Measurements from ENCODE around the gene NFS1.
"Not testable (repeated sequence)": the region's sequence is repeated elsewhere in the genome, so short reads cannot be mapped to it uniquely, and the experiment has no call there.

The NFS1 gene

GRCh38 chr20:35714127-35714526, 15.0 kb upstream of the NFS1 start:
- peaks cover 80% of the 10 kb centered on the region for H3K36me3 ChIP-seq (ENCODE audit: low read length)
- H3K79me2 ChIP-seq (ENCODE audit: insufficient read depth, low read length), result peaks cover 75% of the 10 kb centered on the region
- no peak overlapping the region for H3K27ac ChIP-seq (ENCODE audit: low read depth, low read length)
- no peak overlapping the region for H3K4me3 ChIP-seq (ENCODE audit: insufficient read depth, low read length, poor library complexity, severe bottlenecking)
- no peak overlapping the region for H3K4me2 ChIP-seq (ENCODE audit: low read depth, low read length, poor library complexity, severe bottlenecking)
- H3K9me2 ChIP-seq (replicated peaks; ENCODE audit: insufficient read depth, low read length), result no peaks in the 10 kb centered on the region
- H2AFZ ChIP-seq (ENCODE audit: low read depth, low read length, severe bottlenecking), result no peak overlapping the region
- no peaks in the 10 kb centered on the region for H3K27me3 ChIP-seq (ENCODE audit: low read length)
- peaks cover 61% of the 10 kb centered on the region for H4K20me1 ChIP-seq (ENCODE audit: low read depth, low read length)
- H3K9me3 ChIP-seq (ENCODE audit: insufficient read depth, low read length), result no peaks in the 10 kb centered on the region
- H3F3A ChIP-seq (ENCODE audit: insufficient read depth), result peaks cover 56% of the 10 kb centered on the region
- TF ChIP-seq CTCF (IDR thresholded peaks at IDR 0.05; ENCODE audit: insufficient read depth, low read length, poor library complexity, severe bottlenecking) (no peak), EZH2phosphoT487 (conservative IDR thresholded peaks at IDR 0.05; ENCODE audit: low read length) (no peak)
- no peak overlapping the region for H3K9ac ChIP-seq (ENCODE audit: low read length)

- not testable (repeated sequence) for H3K9me3 ChIP-seq (ENCODE audit: insufficient read depth, low read length); H3K27me3 ChIP-seq (ENCODE audit: low read length); H3K4me3 ChIP-seq (ENCODE audit: insufficient read depth, low read length, poor library complexity, severe bottlenecking); H3K9ac ChIP-seq (ENCODE audit: low read length); H3K27ac ChIP-seq (ENCODE audit: low read depth, low read length); H3K4me2 ChIP-seq (ENCODE audit: low read depth, low read length, poor library complexity, severe bottlenecking); H3K9me2 ChIP-seq (replicated peaks; ENCODE audit: insufficient read depth, low read length); H2AFZ ChIP-seq (ENCODE audit: low read depth, low read length, severe bottlenecking)
- H3K36me3 ChIP-seq (ENCODE audit: low read length), result peaks cover 85% of the 10 kb centered on the region
- peaks cover 66% of the 10 kb centered on the region for H3F3A ChIP-seq (ENCODE audit: insufficient read depth)
- peaks cover 67% of the 10 kb centered on the region for H4K20me1 ChIP-seq (ENCODE audit: low read depth, low read length)
- peaks cover 73% of the 10 kb centered on the region for H3K79me2 ChIP-seq (ENCODE audit: insufficient read depth, low read length)
These were observed 14.0 kb upstream of the NFS1 start for GRCh38 chr20:35713120-35713519.

- H3K27me3 ChIP-seq (ENCODE audit: low read length), result no peaks in the 10 kb centered on the region
- peaks cover 74% of the 10 kb centered on the region for H3F3A ChIP-seq (ENCODE audit: insufficient read depth)
- peaks cover 89% of the 10 kb centered on the region for H3K36me3 ChIP-seq (ENCODE audit: low read length)
- peaks cover 70% of the 10 kb centered on the region for H4K20me1 ChIP-seq (ENCODE audit: low read depth, low read length)
- H2AFZ ChIP-seq (ENCODE audit: low read depth, low read length, severe bottlenecking), result no peak overlapping the region
- H3K9me3 ChIP-seq (ENCODE audit: insufficient read depth, low read length), result no peaks in the 10 kb centered on the region
- TF ChIP-seq EZH2phosphoT487 (conservative IDR thresholded peaks at IDR 0.05; ENCODE audit: low read length) (no peak), CTCF (IDR thresholded peaks at IDR 0.05; ENCODE audit: insufficient read depth, low read length, poor library complexity, severe bottlenecking) (no peak)
- no peak overlapping the region for H3K4me3 ChIP-seq (ENCODE audit: insufficient read depth, low read length, poor library complexity, severe bottlenecking)
- no peak overlapping the region for H3K9ac ChIP-seq (ENCODE audit: low read length)
- H3K79me2 ChIP-seq (ENCODE audit: insufficient read depth, low read length), result peaks cover 62% of the 10 kb centered on the region
- H3K27ac ChIP-seq (ENCODE audit: low read depth, low read length), result no peak overlapping the region
- H3K4me2 ChIP-seq (ENCODE audit: low read depth, low read length, poor library complexity, severe bottlenecking), result no peak overlapping the region
- H3K9me2 ChIP-seq (replicated peaks; ENCODE audit: insufficient read depth, low read length), result no peaks in the 10 kb centered on the region
These were observed 12.5 kb upstream of the NFS1 start for GRCh38 chr20:35711588-35712209.

- H3K9me3 ChIP-seq (ENCODE audit: insufficient read depth, low read length), result no peaks in the 10 kb centered on the region
- no peak overlapping the region for H3K9ac ChIP-seq (ENCODE audit: low read length)
- H3K27me3 ChIP-seq (ENCODE audit: low read length), result no peaks in the 10 kb centered on the region
- H3K79me2 ChIP-seq (ENCODE audit: insufficient read depth, low read length), result peaks cover 55% of the 10 kb centered on the region
- no peak overlapping the region for H3K4me2 ChIP-seq (ENCODE audit: low read depth, low read length, poor library complexity, severe bottlenecking)
- H2AFZ ChIP-seq (ENCODE audit: low read depth, low read length, severe bottlenecking), result no peak overlapping the region
- H3K4me3 ChIP-seq (ENCODE audit: insufficient read depth, low read length, poor library complexity, severe bottlenecking), result no peak overlapping the region
- peaks cover 81% of the 10 kb centered on the region for H3F3A ChIP-seq (ENCODE audit: insufficient read depth)
- TF ChIP-seq EZH2phosphoT487 (conservative IDR thresholded peaks at IDR 0.05; ENCODE audit: low read length) (no peak), CTCF (IDR thresholded peaks at IDR 0.05; ENCODE audit: insufficient read depth, low read length, poor library complexity, severe bottlenecking) (no peak)
- H3K9me2 ChIP-seq (replicated peaks; ENCODE audit: insufficient read depth, low read length), result no peaks in the 10 kb centered on the region
- H3K36me3 ChIP-seq (ENCODE audit: low read length), result peaks cover 87% of the 10 kb centered on the region
- H4K20me1 ChIP-seq (ENCODE audit: low read depth, low read length), result peaks cover 70% of the 10 kb centered on the region
- H3K27ac ChIP-seq (ENCODE audit: low read depth, low read length), result no peak overlapping the region
These were observed 11.9 kb upstream of the NFS1 start for GRCh38 chr20:35710884-35711587.
